Hippocampal formation (tissue), 2 donors: ENCODE data around the gene BCL2L12.
"Not testable (repeated sequence)": the region's sequence is repeated elsewhere in the genome, so short reads cannot be mapped to it uniquely, and the experiment has no call there.

Source experiments
- DNase-seq, 2 donors: peaks; one replicate each; lab custom pipeline; 2025; lab: John Stamatoyannopoulos, UW

The BCL2L12 gene

GRCh38 chr19:49665351-49666119 is at the start of gene BCL2L12, which contains the start of gene IRF3:
TSS of gene BCL2L12 (plus strand) at chr19:49665933. CDS start at chr19:49666693, 760 bp downstream.
TSS of gene IRF3 (minus strand) at chr19:49665857. CDS start at chr19:49664838, 1,019 bp downstream.
- peak; percentile 90 to 91 for DNase-seq

- no peak for DNase-seq
Observed at GRCh38 chr19:49616532-49616931, 49.2 kb upstream of the BCL2L12 start.

- DNase-seq: no peak
Observed at GRCh38 chr19:49616945-49617344, 48.8 kb upstream of the BCL2L12 start.

GRCh38 chr19:49617860-49618259 is 47.9 kb upstream of the BCL2L12 start:
- DNase-seq: not testable (repeated sequence)

- no peak for DNase-seq
Observed at GRCh38 chr19:49624967-49625910, 40.5 kb upstream of the BCL2L12 start.

- no peak for DNase-seq
Observed at GRCh38 chr19:49626226-49626625, 39.5 kb upstream of the BCL2L12 start.

GRCh38 chr19:49629659-49630058 is 36.1 kb upstream of the BCL2L12 start:
- no peak for DNase-seq

- no peak for DNase-seq
Observed at GRCh38 chr19:49631014-49631588, 34.6 kb upstream of the BCL2L12 start.

- no peak for DNase-seq
Observed at GRCh38 chr19:49631610-49632192, 34.0 kb upstream of the BCL2L12 start.

- no peak for DNase-seq
Observed at GRCh38 chr19:49632576-49632975, 33.2 kb upstream of the BCL2L12 start.

GRCh38 chr19:49633273-49633672 is 32.5 kb upstream of the BCL2L12 start:
- not testable (repeated sequence) for DNase-seq

- DNase-seq: no peak
Observed at GRCh38 chr19:49635530-49636232, 30.1 kb upstream of the BCL2L12 start.

- no peak for DNase-seq
Observed at GRCh38 chr19:49636233-49636932, 29.4 kb upstream of the BCL2L12 start.

- peak in 1 of 2 donors; percentile 0 for DNase-seq
Observed at GRCh38 chr19:49637821-49638738, 27.7 kb upstream of the BCL2L12 start.

GRCh38 chr19:49639401-49640112 is 26.2 kb upstream of the BCL2L12 start:
- no peak for DNase-seq

GRCh38 chr19:49640113-49640898 is 25.4 kb upstream of the BCL2L12 start, which contains the start of gene RRAS:
TSS of gene RRAS (minus strand) at chr19:49640143. CDS start at chr19:49640098, 45 bp downstream.
- DNase-seq: peak; percentile 98 to 99

- peak; percentile 98 to 99 for DNase-seq
Observed at GRCh38 chr19:49641688-49642491, 23.8 kb upstream of the BCL2L12 start, which contains the start of gene SCAF1. TSS of gene SCAF1 (plus strand) at chr19:49642209. CDS start at chr19:49645027, 2,818 bp downstream.
